GM12891 (cell line): ENCODE data around the gene CSNK1G1.

Source experiments
- POLR2A ChIP-seq: IDR thresholded peaks from 2 replicates; pipeline ENCODE4 v1.6.1; 2011; ENCODE audit warnings: low read depth, low read length, control low read depth
- SPI1 ChIP-seq: IDR thresholded peaks from 2 replicates; pipeline ENCODE4 v1.6.1; 2011; ENCODE audit warnings: low read depth, low read length, control low read depth
- TAF1 ChIP-seq: IDR thresholded peaks from 2 replicates; pipeline ENCODE4 v1.6.1; 2011; ENCODE audit warnings: low read depth, low read length, control low read depth

DNA sequence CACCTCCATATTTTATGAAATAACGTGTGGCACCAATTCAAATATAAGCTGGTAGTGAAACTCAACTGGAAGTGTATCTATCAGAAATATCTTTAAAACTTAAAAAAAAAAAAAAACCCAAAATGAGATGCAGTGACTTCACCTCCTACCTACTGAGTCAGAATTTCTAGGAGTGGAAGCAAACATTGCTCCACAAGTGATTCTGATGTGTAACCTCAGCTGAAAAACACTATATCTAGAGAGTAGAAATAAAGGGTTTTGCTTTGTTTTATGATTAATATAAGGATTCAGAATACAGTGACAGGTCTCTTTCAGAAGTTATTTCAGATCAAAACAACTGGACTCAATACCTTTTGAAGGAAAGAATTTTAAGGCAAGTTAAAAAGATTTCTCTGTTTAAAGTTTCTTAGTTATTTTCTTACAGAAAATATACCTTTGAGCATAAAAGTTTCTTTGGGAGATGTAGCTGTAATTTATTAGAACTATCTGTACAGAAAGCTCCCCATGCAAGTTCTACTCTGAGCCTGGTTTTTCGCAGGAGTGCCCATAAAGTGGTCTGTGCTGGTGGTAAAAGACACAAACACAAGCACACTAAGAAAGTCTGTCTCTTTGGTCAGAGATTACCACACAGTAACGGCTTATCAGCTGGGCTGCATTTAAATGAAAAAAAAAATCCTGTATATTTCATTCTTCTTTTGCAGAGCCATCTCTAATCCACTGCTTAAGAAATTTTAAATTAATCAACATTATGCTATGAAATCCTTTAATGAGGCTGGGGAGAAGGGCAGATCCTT is 133.2 kb downstream of the CSNK1G1 start:
- TF ChIP-seq SPI1 (no peak), POLR2A (no peak), TAF1 (no peak)
